A673 (cell line): Measurements from ENCODE around the gene CCKAR.

ENCODE experiments used
- CTCF ChIP-seq: fragments of 300-800, 200-600 bp; sonication (generic); conservative IDR thresholded peaks from 2 replicates; pipeline ENCODE4 v1.5.1; 2017; ENCODE audit warnings: low read depth, mild to moderate bottlenecking, antibody characterized with exemption, low read length, moderate library complexity, mixed read lengths
- EZH2 ChIP-seq: fragments of 200-600 bp; sonication (generic); IDR thresholded peaks from 2 replicates; pipeline ENCODE4 v1.6.1; 2017; ENCODE audit warnings: borderline replicate concordance, low read depth, mild to moderate bottlenecking, mixed read lengths, antibody characterized with exemption, low read length; ENCODE audit not compliant: poor library complexity, severe bottlenecking

- TF ChIP-seq EZH2 (no peak), CTCF (no peak)
Observed at GRCh38 chr4:26503844-26504243, 13.6 kb upstream of the CCKAR start.
